HEK293 (cell line): ENCODE results near the gene CHEK1.

ENCODE experiments used
- CTCF ChIA-PET: fragments of 350-600 bp; formaldehyde crosslinking; extraction: SDS; loops from one replicate; lab custom pipeline; 2021; ENCODE audit warnings: antibody characterized with exemption; lab: Yijun Ruan, JAX
- POLR2A ChIA-PET: fragments of 300-600 bp; formaldehyde crosslinking; extraction: SDS; loops from one replicate; lab custom pipeline; 2020; ENCODE audit warnings: antibody characterized with exemption, inconsistent platforms; lab: Yijun Ruan, JAX
- H3K27ac ChIP-seq: fragments of 200-500 bp; sonication (Bioruptor generic); 2 replicates; pipeline ENCODE4 v1.5.1; 2014; ENCODE audit warnings: low read depth, low read length, control low read depth, inconsistent platforms; ENCODE audit errors: extremely low read depth
- H3K36me3 ChIP-seq, 2 experiments: fragments of 200-500 bp in 1 of 2; sonication (Bioruptor generic) in 1 of 2; 1 replicate in 1 of 2; 2 replicates in 1 of 2; pipeline ENCODE4 v1.5.1; 2014 to 2017; ENCODE audit warnings: inconsistent platforms in 2 of 2, low read length in 2 of 2; ENCODE audit not compliant: control insufficient read depth in 2 of 2, insufficient read depth in 1 of 2
- H3K4me1 ChIP-seq: fragments of 200-500 bp; sonication (Bioruptor generic); 2 replicates; pipeline ENCODE4 v1.5.1; 2014; ENCODE audit warnings: mild to moderate bottlenecking, low read length, inconsistent platforms; ENCODE audit not compliant: control insufficient read depth, insufficient read depth
- H3K4me3 ChIP-seq: 2 replicates; pipeline ENCODE4 v1.5.1; 2011; ENCODE audit warnings: low read depth, mild to moderate bottlenecking, control low read depth, low read length, moderate library complexity
- H3K9me3 ChIP-seq: fragments of 200-500 bp; sonication (Bioruptor generic); 2 replicates; pipeline ENCODE4 v1.5.1; 2014; ENCODE audit warnings: low read depth, low read length, inconsistent platforms; ENCODE audit not compliant: control insufficient read depth, insufficient read depth
- BCL11B ChIP-seq: fragments of 450-650 bp; formaldehyde crosslinking; IDR thresholded peaks from 2 replicates; pipeline ENCODE4 v1.5.1; 2016; ENCODE audit warnings: low read depth, missing biosample characterization, missing genetic modification characterization
- IKZF3 ChIP-seq: fragments of 450-650 bp; IDR thresholded peaks from 2 replicates; pipeline ENCODE4 v1.5.0; 2018; ENCODE audit warnings: missing biosample characterization, mild to moderate bottlenecking, missing genetic modification characterization, moderate library complexity
- KLF1 ChIP-seq: fragments of 450-650 bp; formaldehyde crosslinking; IDR thresholded peaks from 2 replicates; pipeline ENCODE4 v1.5.1; 2016; ENCODE audit warnings: missing biosample characterization, missing genetic modification characterization
- ZBTB17 ChIP-seq: fragments of 450-650 bp; formaldehyde crosslinking; IDR thresholded peaks from 2 replicates; pipeline ENCODE4 v1.5.1; 2016; ENCODE audit warnings: missing biosample characterization, missing genetic modification characterization
- ZFP41 ChIP-seq: fragments of 450-650 bp; formaldehyde crosslinking; IDR thresholded peaks from 2 replicates; pipeline ENCODE4 v1.5.1; 2016; ENCODE audit warnings: missing biosample characterization, missing genetic modification characterization, borderline replicate concordance
- ZIC2 ChIP-seq: fragments of 450-650 bp; formaldehyde crosslinking; IDR thresholded peaks from 2 replicates; pipeline ENCODE4 v1.5.1; 2016; ENCODE audit warnings: missing biosample characterization, missing genetic modification characterization
- ZNF211 ChIP-seq: fragments of 450-650 bp; formaldehyde crosslinking; IDR thresholded peaks from 2 replicates; pipeline ENCODE4 v1.5.1; 2016; ENCODE audit warnings: low read depth, missing biosample characterization, missing genetic modification characterization
- ZNF239 ChIP-seq: fragments of 450-650 bp; formaldehyde crosslinking; IDR thresholded peaks from 2 replicates; pipeline ENCODE4 v1.5.1; 2016; ENCODE audit warnings: missing biosample characterization, missing genetic modification characterization
- ZNF24 ChIP-seq: fragments of 450-650 bp; formaldehyde crosslinking; IDR thresholded peaks from 2 replicates; pipeline ENCODE4 v1.5.1; 2016; ENCODE audit warnings: missing biosample characterization, missing genetic modification characterization
- ZNF366 ChIP-seq: fragments of 450-650 bp; formaldehyde crosslinking; conservative IDR thresholded peaks from 2 replicates; pipeline ENCODE4 v1.5.1; 2016; ENCODE audit warnings: missing biosample characterization, missing genetic modification characterization
- ZNF548 ChIP-seq: fragments of 450-650 bp; formaldehyde crosslinking; IDR thresholded peaks from 2 replicates; pipeline ENCODE4 v1.5.1; 2016; ENCODE audit warnings: missing biosample characterization, missing genetic modification characterization
- ZNF561 ChIP-seq: fragments of 450-650 bp; IDR thresholded peaks from 2 replicates; pipeline ENCODE4 v1.5.1; 2018; ENCODE audit warnings: missing biosample characterization, missing genetic modification characterization, borderline replicate concordance
- ZNF670 ChIP-seq: fragments of 450-650 bp; formaldehyde crosslinking; IDR thresholded peaks from 2 replicates; pipeline ENCODE4 v1.5.1; 2016; ENCODE audit warnings: missing biosample characterization, missing genetic modification characterization, low read depth
- ZNF76 ChIP-seq: fragments of 450-650 bp; formaldehyde crosslinking; IDR thresholded peaks from 2 replicates; pipeline ENCODE4; 2016; ENCODE audit warnings: low read depth, missing biosample characterization, missing genetic modification characterization, borderline replicate concordance
- ZNF792 ChIP-seq: fragments of 450-650 bp; formaldehyde crosslinking; IDR thresholded peaks from 2 replicates; pipeline ENCODE4 v1.5.1; 2016; ENCODE audit warnings: missing biosample characterization, missing genetic modification characterization
- TF ChIP-seq, protein P1 (sequence below): fragments of 450-650 bp; formaldehyde crosslinking; IDR thresholded peaks from 2 replicates; pipeline ENCODE4 v1.5.1; 2017; ENCODE audit warnings: missing biosample characterization, missing genetic modification characterization
- TF ChIP-seq, protein P2 (sequence below): fragments of 450-650 bp; formaldehyde crosslinking; IDR thresholded peaks from 2 replicates; pipeline ENCODE4 v1.5.1; 2016; ENCODE audit warnings: missing biosample characterization, missing genetic modification characterization, borderline replicate concordance

Gene CHEK1

DNA sequence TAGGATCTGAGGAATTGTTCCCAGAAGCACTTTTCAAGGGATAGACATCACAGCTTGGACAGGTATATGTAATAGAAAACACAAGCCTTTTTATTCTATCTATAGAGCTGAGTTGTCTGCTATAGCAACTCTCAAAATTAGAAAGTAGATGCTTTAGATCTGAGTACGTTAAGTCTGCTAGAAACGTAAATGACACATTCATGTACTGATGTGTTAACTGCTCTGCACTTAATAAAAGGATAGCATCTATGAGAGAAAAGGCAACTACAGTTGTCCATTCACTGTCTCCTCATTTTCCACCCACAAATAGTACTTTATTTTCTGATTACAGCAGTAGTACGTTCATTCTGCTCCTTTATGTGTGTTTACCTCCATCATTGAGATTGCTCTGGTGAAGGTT is 38.3 kb upstream of the CHEK1 start:
- H3K4me3 ChIP-seq, result no peak overlapping the region
- H3K27ac ChIP-seq, result no peak overlapping the region
- H3K36me3 ChIP-seq, result peaks cover 8 to 33% of the 10 kb centered on the region in 2 experiments; a peak in 2 of 3 replicates
- ChIA-PET CTCF (no interaction called here), POLR2A (interaction anchor here (1.1 kb wide), 1 partner anchor 17 kb away, joined by 4 read pairs; the partner anchor contains the start of gene EI24)
- TF ChIP-seq ZNF239 (tag by site-specific recombination), result no peak
- TF ChIP-seq, protein P1, sequence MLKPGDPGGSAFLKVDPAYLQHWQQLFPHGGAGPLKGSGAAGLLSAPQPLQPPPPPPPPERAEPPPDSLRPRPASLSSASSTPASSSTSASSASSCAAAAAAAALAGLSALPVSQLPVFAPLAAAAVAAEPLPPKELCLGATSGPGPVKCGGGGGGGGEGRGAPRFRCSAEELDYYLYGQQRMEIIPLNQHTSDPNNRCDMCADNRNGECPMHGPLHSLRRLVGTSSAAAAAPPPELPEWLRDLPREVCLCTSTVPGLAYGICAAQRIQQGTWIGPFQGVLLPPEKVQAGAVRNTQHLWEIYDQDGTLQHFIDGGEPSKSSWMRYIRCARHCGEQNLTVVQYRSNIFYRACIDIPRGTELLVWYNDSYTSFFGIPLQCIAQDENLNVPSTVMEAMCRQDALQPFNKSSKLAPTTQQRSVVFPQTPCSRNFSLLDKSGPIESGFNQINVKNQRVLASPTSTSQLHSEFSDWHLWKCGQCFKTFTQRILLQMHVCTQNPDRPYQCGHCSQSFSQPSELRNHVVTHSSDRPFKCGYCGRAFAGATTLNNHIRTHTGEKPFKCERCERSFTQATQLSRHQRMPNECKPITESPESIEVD (tag by site-specific recombination), result no peak
- TF ChIP-seq ZNF670 (tag by site-specific recombination), result no peak
- no peak for TF ChIP-seq ZNF548
- no peak for TF ChIP-seq BCL11B
- no peak for TF ChIP-seq KLF1 (tag by site-specific recombination)
- TF ChIP-seq ZNF211, result no peak
- TF ChIP-seq ZNF792 (tag by site-specific recombination), result no peak
- H3K9me3 ChIP-seq, result no peaks in the 10 kb centered on the region
- H3K4me1 ChIP-seq, result no peaks in the 10 kb centered on the region

DNA sequence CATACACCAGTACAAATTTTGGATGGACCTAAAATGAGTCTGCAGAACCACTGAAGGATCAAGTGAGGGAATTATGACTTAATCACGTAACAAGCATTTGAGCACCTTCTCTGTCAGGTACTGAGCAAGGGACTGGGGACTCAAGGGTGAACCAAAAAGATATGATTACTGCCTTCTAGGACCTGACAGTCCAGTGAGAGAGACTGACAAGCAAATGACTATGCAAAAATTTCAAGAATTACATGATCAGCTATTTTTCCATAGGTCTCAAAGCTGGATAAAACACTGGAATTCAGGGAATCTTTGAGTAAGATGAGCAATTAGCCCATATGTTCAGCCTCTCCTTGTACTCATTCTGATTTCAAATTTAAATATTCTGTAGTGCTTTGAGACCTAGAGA is 37.5 kb upstream of the CHEK1 start:
- H3K36me3 ChIP-seq, result peaks cover 4 to 24% of the 10 kb centered on the region in 2 experiments; a peak in 2 of 3 replicates
- H3K4me1 ChIP-seq, result no peaks in the 10 kb centered on the region
- no peak overlapping the region for H3K27ac ChIP-seq
- TF ChIP-seq ZNF76 (tag by site-specific recombination) (no peak), ZIC2 (no peak), IKZF3 (tag by site-specific recombination) (no peak), ZNF24 (tag by site-specific recombination) (no peak), ZNF561 (tag by site-specific recombination) (no peak)
- TF ChIP-seq, protein P2, sequence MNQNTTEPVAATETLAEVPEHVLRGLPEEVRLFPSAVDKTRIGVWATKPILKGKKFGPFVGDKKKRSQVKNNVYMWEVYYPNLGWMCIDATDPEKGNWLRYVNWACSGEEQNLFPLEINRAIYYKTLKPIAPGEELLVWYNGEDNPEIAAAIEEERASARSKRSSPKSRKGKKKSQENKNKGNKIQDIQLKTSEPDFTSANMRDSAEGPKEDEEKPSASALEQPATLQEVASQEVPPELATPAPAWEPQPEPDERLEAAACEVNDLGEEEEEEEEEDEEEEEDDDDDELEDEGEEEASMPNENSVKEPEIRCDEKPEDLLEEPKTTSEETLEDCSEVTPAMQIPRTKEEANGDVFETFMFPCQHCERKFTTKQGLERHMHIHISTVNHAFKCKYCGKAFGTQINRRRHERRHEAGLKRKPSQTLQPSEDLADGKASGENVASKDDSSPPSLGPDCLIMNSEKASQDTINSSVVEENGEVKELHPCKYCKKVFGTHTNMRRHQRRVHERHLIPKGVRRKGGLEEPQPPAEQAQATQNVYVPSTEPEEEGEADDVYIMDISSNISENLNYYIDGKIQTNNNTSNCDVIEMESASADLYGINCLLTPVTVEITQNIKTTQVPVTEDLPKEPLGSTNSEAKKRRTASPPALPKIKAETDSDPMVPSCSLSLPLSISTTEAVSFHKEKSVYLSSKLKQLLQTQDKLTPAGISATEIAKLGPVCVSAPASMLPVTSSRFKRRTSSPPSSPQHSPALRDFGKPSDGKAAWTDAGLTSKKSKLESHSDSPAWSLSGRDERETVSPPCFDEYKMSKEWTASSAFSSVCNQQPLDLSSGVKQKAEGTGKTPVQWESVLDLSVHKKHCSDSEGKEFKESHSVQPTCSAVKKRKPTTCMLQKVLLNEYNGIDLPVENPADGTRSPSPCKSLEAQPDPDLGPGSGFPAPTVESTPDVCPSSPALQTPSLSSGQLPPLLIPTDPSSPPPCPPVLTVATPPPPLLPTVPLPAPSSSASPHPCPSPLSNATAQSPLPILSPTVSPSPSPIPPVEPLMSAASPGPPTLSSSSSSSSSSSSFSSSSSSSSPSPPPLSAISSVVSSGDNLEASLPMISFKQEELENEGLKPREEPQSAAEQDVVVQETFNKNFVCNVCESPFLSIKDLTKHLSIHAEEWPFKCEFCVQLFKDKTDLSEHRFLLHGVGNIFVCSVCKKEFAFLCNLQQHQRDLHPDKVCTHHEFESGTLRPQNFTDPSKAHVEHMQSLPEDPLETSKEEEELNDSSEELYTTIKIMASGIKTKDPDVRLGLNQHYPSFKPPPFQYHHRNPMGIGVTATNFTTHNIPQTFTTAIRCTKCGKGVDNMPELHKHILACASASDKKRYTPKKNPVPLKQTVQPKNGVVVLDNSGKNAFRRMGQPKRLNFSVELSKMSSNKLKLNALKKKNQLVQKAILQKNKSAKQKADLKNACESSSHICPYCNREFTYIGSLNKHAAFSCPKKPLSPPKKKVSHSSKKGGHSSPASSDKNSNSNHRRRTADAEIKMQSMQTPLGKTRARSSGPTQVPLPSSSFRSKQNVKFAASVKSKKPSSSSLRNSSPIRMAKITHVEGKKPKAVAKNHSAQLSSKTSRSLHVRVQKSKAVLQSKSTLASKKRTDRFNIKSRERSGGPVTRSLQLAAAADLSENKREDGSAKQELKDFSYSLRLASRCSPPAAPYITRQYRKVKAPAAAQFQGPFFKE, result no peak
- ChIA-PET POLR2A (interaction anchor here (0.7 to 1.2 kb wide), 2 partner anchors 18 to 63 kb away, joined by 3 read pairs; partner anchors contain the start of gene EI24), CTCF (interaction anchor here (0.7 kb wide), 1 partner anchor 793 kb away, joined by 5 read pairs; no protein-coding TSS in a partner anchor)
- no peak overlapping the region for H3K4me3 ChIP-seq
- no peaks in the 10 kb centered on the region for H3K9me3 ChIP-seq

DNA sequence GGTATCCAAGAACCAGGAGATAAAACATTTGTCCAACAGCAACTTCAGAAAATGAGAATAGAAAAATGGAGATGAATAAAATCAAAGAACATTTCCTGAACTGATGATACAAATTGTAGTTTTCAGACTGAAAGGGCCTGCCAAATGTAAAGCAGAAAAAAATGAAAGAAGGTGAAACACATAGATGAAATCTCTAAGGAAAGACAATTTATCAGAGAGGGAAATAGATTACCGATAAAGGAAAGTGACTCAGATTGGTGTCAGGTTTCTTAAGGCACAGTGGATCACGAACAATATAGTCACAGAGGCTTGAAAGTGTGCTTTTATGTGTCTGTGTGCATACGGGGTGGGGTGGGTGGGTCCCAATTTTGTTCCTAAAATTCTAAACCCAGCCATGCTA is 36.5 kb upstream of the CHEK1 start:
- POLR2A ChIA-PET, result interaction anchor here (0.7 to 1.2 kb wide), 2 partner anchors 19 to 62 kb away, joined by 3 read pairs; partner anchors contain the start of gene EI24
- no peak overlapping the region for H3K27ac ChIP-seq
- no peak for TF ChIP-seq ZFP41 (tag by site-specific recombination)
- TF ChIP-seq, protein P1 (tag by site-specific recombination), result 0 out of 2 replicates have a peak, but pooled peaks have one; percentile 25
- TF ChIP-seq ZBTB17 (tag by site-specific recombination), result peak; percentile 73
- peak; percentile 43; the same call in 1 of the 2 replicates for TF ChIP-seq ZNF366
- TF ChIP-seq ZNF239 (tag by site-specific recombination), result no peak

More for the DNA sequence above, 36.5 kb upstream of the CHEK1 start:
- H3K4me1 ChIP-seq, result no peaks in the 10 kb centered on the region
- H3K4me3 ChIP-seq, result no peak overlapping the region
- H3K9me3 ChIP-seq, result no peaks in the 10 kb centered on the region
- peaks cover 0 to 14% of the 10 kb centered on the region in 2 experiments; a peak in 2 of 3 replicates for H3K36me3 ChIP-seq
- CTCF ChIA-PET, result interaction anchor here (0.6 kb wide), 1 partner anchor 11 kb away, joined by 5 read pairs; no protein-coding TSS in a partner anchor
